GM19324 (cell line): ENCODE data around the gene USP17L19.
"Not testable (repeated sequence)": the region's sequence is repeated elsewhere in the genome, so short reads cannot be mapped to it uniquely, and the experiment has no call there.

ENCODE experiments used
- ATAC-seq: cut with Tn5 transposase; IDR thresholded peaks from one replicate; pipeline ENCODE4 v1.9.1; 2021; ENCODE audit warnings: mild to moderate bottlenecking, moderate library complexity; ENCODE audit not compliant: unreplicated experiment, low FRiP score

The USP17L19 gene, protein sequence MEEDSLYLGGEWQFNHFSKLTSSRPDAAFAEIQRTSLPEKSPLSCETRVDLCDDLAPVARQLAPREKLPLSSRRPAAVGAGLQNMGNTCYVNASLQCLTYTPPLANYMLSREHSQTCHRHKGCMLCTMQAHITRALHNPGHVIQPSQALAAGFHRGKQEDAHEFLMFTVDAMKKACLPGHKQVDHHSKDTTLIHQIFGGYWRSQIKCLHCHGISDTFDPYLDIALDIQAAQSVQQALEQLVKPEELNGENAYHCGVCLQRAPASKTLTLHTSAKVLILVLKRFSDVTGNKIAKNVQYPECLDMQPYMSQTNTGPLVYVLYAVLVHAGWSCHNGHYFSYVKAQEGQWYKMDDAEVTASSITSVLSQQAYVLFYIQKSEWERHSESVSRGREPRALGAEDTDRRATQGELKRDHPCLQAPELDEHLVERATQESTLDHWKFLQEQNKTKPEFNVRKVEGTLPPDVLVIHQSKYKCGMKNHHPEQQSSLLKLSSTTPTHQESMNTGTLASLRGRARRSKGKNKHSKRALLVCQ

DNA sequence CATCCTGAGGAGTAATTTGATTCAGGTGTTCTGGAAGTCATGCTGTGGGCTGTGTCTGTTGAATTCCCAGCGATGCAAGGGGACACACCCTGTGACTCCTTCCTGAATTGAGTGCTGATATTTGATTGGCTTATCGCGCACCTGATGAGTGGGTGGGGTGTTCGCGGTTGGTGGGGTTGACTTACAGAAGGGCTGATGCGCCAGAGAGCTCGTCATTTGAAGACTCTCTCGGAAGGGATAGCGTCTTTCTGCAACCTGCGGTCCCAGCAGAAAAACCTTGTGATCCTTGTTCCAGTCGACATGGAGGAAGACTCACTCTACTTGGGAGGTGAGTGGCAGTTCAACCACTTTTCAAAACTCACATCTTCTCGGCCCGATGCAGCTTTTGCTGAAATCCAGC, at the start of gene USP17L19:
Gene USP17L19 (plus strand): TSS at position 301 of the 400 bp plus-strand sequence. CDS start 0 bp downstream, at position 301.
- ATAC-seq: not testable (repeated sequence)

DNA sequence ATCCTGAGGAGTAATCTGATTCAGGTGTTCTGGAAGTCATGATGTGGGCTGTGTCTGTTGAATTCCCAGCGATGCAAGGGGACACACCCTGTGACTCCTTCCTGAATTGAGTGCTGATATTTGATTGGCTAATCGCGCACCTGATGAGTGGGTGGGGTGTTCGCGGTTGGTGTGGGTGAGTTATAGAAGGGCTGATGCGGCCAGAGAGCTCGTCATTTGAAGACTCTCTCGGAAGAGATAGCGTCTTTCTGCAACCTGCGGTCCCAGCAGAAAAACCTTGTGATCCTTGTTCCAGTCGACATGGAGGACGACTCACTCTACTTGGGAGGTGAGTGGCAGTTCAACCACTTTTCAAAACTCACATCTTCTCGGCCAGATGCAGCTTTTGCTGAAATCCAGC, 42.8 kb upstream of the USP17L19 start, which contains the start of gene USP17L10:
Gene USP17L10 (plus strand): TSS at position 301 of the 400 bp plus-strand sequence. CDS start 0 bp downstream, at position 301.
- not testable (repeated sequence) for ATAC-seq

DNA sequence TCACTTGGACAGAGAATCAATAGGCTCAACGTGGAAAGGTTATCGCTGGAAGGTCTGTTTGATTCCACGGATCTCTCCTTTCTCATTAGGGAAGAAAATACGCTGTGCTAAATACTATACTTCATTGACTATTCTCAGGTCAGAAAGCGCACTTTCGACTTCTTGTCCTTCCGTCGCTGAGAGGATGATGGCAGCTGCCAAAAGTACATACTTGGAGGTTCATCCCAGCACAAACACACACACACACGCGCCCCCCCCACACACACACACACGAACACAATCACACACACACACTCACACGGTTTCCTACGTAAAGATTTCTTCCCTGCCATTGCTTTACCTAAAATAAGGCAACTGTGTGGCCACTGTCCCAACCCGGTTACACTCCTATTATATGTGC, 38.5 kb upstream of the USP17L19 start:
- ATAC-seq: not testable (repeated sequence)

DNA sequence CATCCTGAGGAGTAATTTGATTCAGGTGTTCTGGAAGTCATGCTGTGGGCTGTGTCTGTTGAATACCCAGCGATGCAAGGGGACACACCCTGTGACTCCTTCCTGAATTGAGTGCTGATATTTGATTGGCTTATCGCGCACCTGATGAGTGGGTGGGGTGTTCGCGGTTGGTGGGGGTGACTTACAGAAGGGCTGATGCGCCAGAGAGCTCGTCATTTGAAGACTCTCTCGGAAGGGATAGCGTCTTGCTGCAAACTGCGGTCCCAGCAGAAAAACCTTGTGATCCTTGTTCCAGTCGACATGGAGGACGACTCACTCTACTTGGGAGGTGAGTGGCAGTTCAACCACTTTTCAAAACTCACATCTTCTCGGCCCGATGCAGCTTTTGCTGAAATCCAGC, 38.1 kb upstream of the USP17L19 start, which contains the start of gene USP17L11:
Gene USP17L11 (plus strand): TSS at position 301 of the 400 bp plus-strand sequence. CDS start 0 bp downstream, at position 301.
- not testable (repeated sequence) for ATAC-seq

DNA sequence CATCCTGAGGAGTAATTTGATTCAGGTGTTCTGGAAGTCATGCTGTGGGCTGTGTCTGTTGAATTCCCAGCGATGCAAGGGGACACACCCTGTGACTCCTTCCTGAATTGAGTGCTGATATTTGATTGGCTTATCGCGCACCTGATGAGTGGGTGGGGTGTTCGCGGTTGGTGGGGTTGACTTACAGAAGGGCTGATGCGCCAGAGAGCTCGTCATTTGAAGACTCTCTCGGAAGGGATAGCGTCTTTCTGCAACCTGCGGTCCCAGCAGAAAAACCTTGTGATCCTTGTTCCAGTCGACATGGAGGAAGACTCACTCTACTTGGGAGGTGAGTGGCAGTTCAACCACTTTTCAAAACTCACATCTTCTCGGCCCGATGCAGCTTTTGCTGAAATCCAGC, 33.3 kb upstream of the USP17L19 start, which contains the start of gene USP17L12:
Gene USP17L12 (plus strand): TSS at position 301 of the 400 bp plus-strand sequence. CDS start 0 bp downstream, at position 301.
- not testable (repeated sequence) for ATAC-seq

DNA sequence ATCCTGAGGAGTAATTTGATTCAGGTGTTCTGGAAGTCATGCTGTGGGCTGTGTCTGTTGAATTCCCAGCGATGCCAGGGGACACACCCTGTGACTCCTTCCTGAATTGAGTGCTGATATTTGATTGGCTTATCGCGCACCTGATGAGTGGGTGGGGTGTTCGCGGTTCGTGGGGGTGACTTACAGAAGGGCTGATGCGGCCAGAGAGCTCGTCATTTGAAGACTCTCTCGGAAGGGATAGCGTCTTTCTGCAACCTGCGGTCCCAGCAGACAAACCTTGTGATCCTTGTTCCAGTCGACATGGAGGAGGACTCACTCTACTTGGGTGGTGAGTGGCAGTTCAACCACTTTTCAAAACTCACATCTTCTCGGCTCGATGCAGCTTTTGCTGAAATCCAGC, 28.6 kb upstream of the USP17L19 start, which contains the start of gene USP17L13:
Gene USP17L13 (plus strand): TSS at position 301 of the 400 bp plus-strand sequence. CDS start 0 bp downstream, at position 301.
- ATAC-seq: not testable (repeated sequence)

DNA sequence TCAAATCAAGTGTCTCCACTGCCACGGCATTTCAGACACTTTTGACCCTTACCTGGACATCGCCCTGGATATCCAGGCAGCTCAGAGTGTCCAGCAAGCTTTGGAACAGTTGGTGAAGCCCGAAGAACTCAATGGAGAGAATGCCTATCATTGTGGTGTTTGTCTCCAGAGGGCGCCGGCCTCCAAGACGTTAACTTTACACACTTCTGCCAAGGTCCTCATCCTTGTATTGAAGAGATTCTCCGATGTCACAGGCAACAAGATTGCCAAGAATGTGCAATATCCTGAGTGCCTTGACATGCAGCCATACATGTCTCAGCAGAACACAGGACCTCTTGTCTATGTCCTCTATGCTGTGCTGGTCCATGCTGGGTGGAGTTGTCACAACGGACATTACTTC, 22.9 kb upstream of the USP17L19 start:
- not testable (repeated sequence) for ATAC-seq

DNA sequence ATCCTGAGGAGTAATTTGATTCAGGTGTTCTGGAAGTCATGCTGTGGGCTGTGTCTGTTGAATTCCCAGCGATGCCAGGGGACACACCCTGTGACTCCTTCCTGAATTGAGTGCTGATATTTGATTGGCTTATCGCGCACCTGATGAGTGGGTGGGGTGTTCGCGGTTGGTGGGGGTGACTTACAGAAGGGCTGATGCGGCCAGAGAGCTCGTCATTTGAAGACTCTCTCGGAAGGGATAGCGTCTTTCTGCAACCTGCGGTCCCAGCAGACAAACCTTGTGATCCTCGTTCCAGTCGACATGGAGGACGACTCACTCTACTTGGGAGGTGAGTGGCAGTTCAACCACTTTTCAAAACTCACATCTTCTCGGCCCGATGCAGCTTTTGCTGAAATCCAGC, 19.1 kb upstream of the USP17L19 start, which contains the start of gene USP17L15:
Gene USP17L15 (plus strand): TSS at position 301 of the 400 bp plus-strand sequence. CDS start 0 bp downstream, at position 301.
- not testable (repeated sequence) for ATAC-seq

DNA sequence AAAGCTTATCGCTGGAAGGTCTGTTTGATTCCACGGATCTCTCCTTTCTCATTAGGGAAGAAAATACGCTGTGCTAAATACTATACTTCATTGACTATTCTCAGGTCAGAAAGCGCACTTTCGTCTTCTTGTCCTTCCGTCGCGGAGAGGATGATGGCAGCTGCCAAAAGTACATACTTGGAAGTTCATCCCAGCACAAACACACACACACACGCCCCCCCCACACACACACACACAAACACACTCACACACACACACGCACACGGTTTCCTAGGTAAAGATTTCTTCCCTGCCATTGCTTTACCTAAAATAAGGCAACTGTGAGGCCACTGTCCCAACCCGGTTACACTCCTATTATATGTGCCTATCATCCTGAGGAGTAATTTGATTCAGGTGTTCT, 14.7 kb upstream of the USP17L19 start:
- not testable (repeated sequence) for ATAC-seq

DNA sequence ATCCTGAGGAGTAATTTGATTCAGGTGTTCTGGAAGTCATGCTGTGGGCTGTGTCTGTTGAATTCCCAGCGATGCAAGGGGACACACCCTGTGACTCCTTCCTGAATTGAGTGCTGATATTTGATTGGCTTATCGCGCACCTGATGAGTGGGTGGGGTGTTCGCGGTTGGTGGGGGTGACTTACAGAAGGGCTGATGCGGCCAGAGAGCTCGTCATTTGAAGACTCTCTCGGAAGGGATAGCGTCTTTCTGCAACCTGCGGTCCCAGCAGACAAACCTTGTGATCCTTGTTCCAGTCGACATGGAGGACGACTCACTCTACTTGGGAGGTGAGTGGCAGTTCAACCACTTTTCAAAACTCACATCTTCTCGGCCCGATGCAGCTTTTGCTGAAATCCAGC, 9.6 kb upstream of the USP17L19 start, which contains the start of gene USP17L17:
Gene USP17L17 (plus strand): TSS at position 301 of the 400 bp plus-strand sequence. CDS start 0 bp downstream, at position 301.
- not testable (repeated sequence) for ATAC-seq

DNA sequence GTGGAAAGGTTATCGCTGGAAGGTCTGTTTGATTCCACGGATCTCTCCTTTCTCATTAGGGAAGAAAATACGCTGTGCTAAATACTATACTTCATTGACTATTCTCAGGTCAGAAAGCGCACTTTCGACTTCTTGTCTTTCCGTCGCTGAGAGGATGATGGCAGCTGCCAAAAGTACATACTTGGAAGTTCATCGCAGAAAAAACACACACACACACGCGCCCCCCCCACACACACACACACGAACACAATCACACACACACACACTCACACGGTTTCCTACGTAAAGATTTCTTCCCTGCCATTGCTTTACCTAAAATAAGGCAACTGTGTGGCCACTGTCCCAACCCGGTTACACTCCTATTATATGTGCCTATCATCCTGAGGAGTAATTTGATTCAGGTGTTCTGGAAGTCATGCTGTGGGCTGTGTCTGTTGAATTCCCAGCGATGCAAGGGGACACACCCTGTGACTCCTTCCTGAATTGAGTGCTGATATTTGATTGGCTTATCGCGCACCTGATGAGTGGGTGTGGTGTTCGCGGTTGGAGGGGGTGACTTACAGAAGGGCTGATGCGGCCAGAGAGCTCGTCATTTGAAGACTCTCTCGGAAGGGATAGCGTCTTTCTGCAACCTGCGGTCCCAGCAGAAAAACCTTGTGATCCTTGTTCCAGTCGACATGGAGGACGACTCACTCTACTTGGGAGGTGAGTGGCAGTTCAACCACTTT, 5.1 kb upstream of the USP17L19 start, which contains the start of gene USP17L18:
Gene USP17L18 (plus strand): TSS at position 678 of the 728 bp plus-strand sequence. CDS start 0 bp downstream, at position 678.
- not testable (repeated sequence) for ATAC-seq

DNA sequence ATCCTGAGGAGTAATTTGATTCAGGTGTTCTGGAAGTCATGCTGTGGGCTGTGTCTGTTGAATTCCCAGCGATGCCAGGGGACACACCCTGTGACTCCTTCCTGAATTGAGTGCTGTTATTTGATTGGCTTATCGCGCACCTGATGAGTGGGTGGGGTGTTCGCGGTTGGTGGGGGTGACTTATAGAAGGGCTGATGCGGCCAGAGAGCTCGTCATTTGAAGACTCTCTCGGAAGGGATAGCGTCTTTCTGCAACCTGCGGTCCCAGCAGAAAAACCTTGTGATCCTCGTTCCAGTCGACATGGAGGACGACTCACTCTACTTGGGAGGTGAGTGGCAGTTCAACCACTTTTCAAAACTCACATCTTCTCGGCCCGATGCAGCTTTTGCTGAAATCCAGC, 4.6 kb downstream of the USP17L19 start, which contains the start of gene USP17L20:
Gene USP17L20 (plus strand): TSS at position 301 of the 400 bp plus-strand sequence. CDS start 0 bp downstream, at position 301.
- ATAC-seq: not testable (repeated sequence)

DNA sequence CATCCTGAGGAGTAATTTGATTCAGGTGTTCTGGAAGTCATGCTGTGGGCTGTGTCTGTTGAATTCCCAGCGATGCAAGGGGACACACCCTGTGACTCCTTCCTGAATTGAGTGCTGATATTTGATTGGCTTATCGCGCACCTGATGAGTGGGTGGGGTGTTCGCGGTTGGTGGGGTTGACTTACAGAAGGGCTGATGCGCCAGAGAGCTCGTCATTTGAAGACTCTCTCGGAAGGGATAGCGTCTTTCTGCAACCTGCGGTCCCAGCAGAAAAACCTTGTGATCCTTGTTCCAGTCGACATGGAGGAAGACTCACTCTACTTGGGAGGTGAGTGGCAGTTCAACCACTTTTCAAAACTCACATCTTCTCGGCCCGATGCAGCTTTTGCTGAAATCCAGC, 9.4 kb downstream of the USP17L19 start, which contains the start of gene USP17L21:
Gene USP17L21 (plus strand): TSS at position 301 of the 400 bp plus-strand sequence. CDS start 0 bp downstream, at position 301.
- ATAC-seq: not testable (repeated sequence)

DNA sequence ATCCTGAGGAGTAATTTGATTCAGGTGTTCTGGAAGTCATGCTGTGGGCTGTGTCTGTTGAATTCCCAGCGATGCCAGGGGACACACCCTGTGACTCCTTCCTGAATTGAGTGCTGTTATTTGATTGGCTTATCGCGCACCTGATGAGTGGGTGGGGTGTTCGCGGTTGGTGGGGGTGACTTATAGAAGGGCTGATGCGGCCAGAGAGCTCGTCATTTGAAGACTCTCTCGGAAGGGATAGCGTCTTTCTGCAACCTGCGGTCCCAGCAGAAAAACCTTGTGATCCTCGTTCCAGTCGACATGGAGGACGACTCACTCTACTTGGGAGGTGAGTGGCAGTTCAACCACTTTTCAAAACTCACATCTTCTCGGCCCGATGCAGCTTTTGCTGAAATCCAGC, 14.1 kb downstream of the USP17L19 start, which contains the start of gene USP17L22:
Gene USP17L22 (plus strand): TSS at position 301 of the 400 bp plus-strand sequence. CDS start 0 bp downstream, at position 301.
- not testable (repeated sequence) for ATAC-seq

DNA sequence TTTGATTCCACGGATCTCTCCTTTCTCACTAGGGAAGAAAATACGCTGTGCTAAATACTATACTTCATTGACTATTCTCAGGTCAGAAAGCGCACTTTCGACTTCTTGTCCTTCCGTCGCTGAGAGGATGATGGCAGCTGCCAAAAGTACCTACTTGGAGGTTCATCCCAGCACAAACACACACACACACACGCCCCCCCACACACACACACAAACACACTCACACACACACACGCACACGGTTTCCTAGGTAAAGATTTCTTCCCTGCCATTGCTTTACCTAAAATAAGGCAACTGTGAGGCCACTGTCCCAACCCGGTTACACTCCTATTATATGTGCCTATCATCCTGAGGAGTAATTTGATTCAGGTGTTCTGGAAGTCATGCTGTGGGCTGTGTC, 18.5 kb downstream of the USP17L19 start:
- not testable (repeated sequence) for ATAC-seq
